ENCODE measurements around the gene HBA2. TPM values are rescaled to one million over a fixed set of nuclear protein-coding genes. Genes with fewer than 3 reads are reported as not detected.
A peak's percentile ranks its signal among the peaks of the same experiment; 100 is the strongest.

HBA2 gene
- total and polyA plus RNA-seq, 8 donors: 1.1 to 39.5 (median 4.3) TPM

- intact Hi-C loops (cut with DNase I): no loop called here
- ATAC-seq (peak in 2 of 4 donors; percentile 5 to 16), FAIRE-seq (no peak), DNase-seq (peak in 2 of 6 donors; percentile 76 to 93)
- WGBS, 2 donors: 4 to 5% methylated on average over 22 of the region's 22 CpGs
- no peaks in the 10 kb centered on the region for H3K36me3 ChIP-seq
- H3K4me3 ChIP-seq: peak overlapping the region in 1 of 4 donors; percentile 33
- no peak overlapping the region for H3K27ac ChIP-seq
- TF ChIP-seq CTCF (IDR thresholded peaks at IDR 0.05): peak; percentile 84 to 94 (median 92)
- no peaks in the 10 kb centered on the region for H3K9me3 ChIP-seq
- peaks cover 10 to 14% (median 10%) of the 10 kb centered on the region in 3 donors for H3K4me1 ChIP-seq
- H3K27me3 ChIP-seq: peaks cover 3 to 20% (median 12%) of the 10 kb centered on the region in 4 donors
Observed at GRCh38 chr16:181565-182021, 8.9 kb downstream of the HBA2 start.

GRCh38 chr16:183005-183404 lies 10.3 kb downstream of the HBA2 start:
- WGBS, 2 donors: 79 to 80% methylated on average over 7 of the region's 7 CpGs
- ATAC-seq (no peak), FAIRE-seq (no peak), DNase-seq (peak in 1 of 6 donors; percentile 31)
- intact Hi-C loops (cut with DNase I): no loop called here
- no peak overlapping the region for H3K4me3 ChIP-seq
- H3K36me3 ChIP-seq: peaks cover 0 to 7% (median 4%) of the 10 kb centered on the region in 3 donors
- no peak for TF ChIP-seq CTCF (IDR thresholded peaks at IDR 0.05)
- H3K9me3 ChIP-seq: no peaks in the 10 kb centered on the region
- H3K27ac ChIP-seq: no peak overlapping the region
- H3K27me3 ChIP-seq: peaks cover 3 to 17% (median 10%) of the 10 kb centered on the region in 4 donors
- peaks cover 10 to 14% (median 10%) of the 10 kb centered on the region in 3 donors for H3K4me1 ChIP-seq

GRCh38 chr16:185213-185612 lies 12.5 kb downstream of the HBA2 start:
- no peak for FAIRE-seq

GRCh38 chr16:185691-186090 lies 13.0 kb downstream of the HBA2 start:
- Histone ChIP-seq H3K36me3 (peaks cover 4 to 31% (median 11%) of the 10 kb centered on the region in 3 donors), H3K27ac (no peak overlapping the region), H3K4me3 (no peak overlapping the region), H3K27me3 (no peaks in the 10 kb centered on the region), H3K9me3 (no peaks in the 10 kb centered on the region), H3K4me1 (peaks cover 6 to 9% (median 7%) of the 10 kb centered on the region in 3 donors)
- no peak for ATAC-seq
- intact Hi-C loops (cut with DNase I): no loop called here
- FAIRE-seq: no peak
- no peak for TF ChIP-seq CTCF (IDR thresholded peaks at IDR 0.05)
- WGBS, 2 donors: 81 to 92% methylated on average over 10 to 11 of the region's 11 CpGs
- DNase-seq: no peak

More at GRCh38 chr16:185213-185612, 12.5 kb downstream of the HBA2 start:
- no peak for TF ChIP-seq CTCF (IDR thresholded peaks at IDR 0.05)
- Histone ChIP-seq H3K27me3 (no peaks in the 10 kb centered on the region), H3K4me1 (peaks cover 10 to 14% (median 10%) of the 10 kb centered on the region in 3 donors), H3K27ac (no peak overlapping the region), H3K4me3 (no peak overlapping the region), H3K36me3 (peaks cover 4 to 26% (median 11%) of the 10 kb centered on the region in 3 donors), H3K9me3 (no peaks in the 10 kb centered on the region)
- 91% methylated on average over 13 of the region's 13 CpGs for WGBS, 2 donors
- DNase-seq (no peak), ATAC-seq (no peak)
- intact Hi-C loops (cut with DNase I): no loop called here

GRCh38 chr16:187330-187729 lies 14.7 kb downstream of the HBA2 start:
- WGBS, 2 donors: 95 to 96% methylated on average over 8 of the region's 8 CpGs
- DNase-seq: no peak
- H3K9me3 ChIP-seq: no peaks in the 10 kb centered on the region
- no peak overlapping the region for H3K27ac ChIP-seq
- no peak for TF ChIP-seq CTCF (IDR thresholded peaks at IDR 0.05)
- no peaks in the 10 kb centered on the region for H3K4me1 ChIP-seq
- no peak for ATAC-seq
- no peaks in the 10 kb centered on the region for H3K27me3 ChIP-seq
- H3K4me3 ChIP-seq: no peak overlapping the region
- intact Hi-C loops (cut with DNase I): no loop called here
- no peak for FAIRE-seq
- peaks cover 4 to 40% (median 18%) of the 10 kb centered on the region in 3 donors for H3K36me3 ChIP-seq

Data from pancreas (tissue), 10 donors.